B cell (primary cell): ENCODE measurements around the gene TRIM44. TPM values are rescaled to one million over a fixed set of nuclear protein-coding genes. Genes with fewer than 3 reads are reported as not detected.

Experiments used
- ATAC-seq: fragments of 200-7000 bp; cut with Tn5 transposase; one replicate; pipeline ENCODE4 v1.10.0; 2021; ENCODE audit warnings: low read depth, mild to moderate bottlenecking, moderate number of reproducible peaks, moderate library complexity
- CTCF ChIA-PET: fragments of 350-600 bp; sonication (Branson Sonifier 250); formaldehyde crosslinking; loops from one replicate; lab custom pipeline; 2021; ENCODE audit warnings: antibody characterized with exemption, inconsistent platforms; lab: Charles Lee
- POLR2A ChIA-PET: fragments of 350-600 bp; sonication (Branson Sonifier 250); formaldehyde crosslinking; loops from one replicate; lab custom pipeline; 2021; ENCODE audit warnings: antibody characterized with exemption; lab: Charles Lee
- DNase-seq: peaks from one replicate; pipeline ENCODE4 v3.0.0; 2013
- H2AFZ ChIP-seq: 2 replicates; pipeline ENCODE4 v1.6.1; 2012; ENCODE audit warnings: mild to moderate bottlenecking, low read depth, low read length; ENCODE audit not compliant: insufficient read depth, poor library complexity, severe bottlenecking
- H3K27ac ChIP-seq, 2 donors: 1 replicate in 1 of 2; 2 replicates in 1 of 2; pipeline ENCODE4 v1.5.1; 2012 to 2013; ENCODE audit warnings: low read length in 2 of 2, mild to moderate bottlenecking in 2 of 2, moderate library complexity in 1 of 2
- H3K27me3 ChIP-seq, 4 experiments: fragments of 200-600 bp in 1 of 4; sonication (generic) in 1 of 4; replicated peaks in 1 of 4; 1 replicate in 2 of 4; 2 replicates in 2 of 4; pipeline versions ENCODE4 v1.6.1 to v1.7.0; 2013 to 2016; ENCODE audit warnings: low read length in 3 of 4, mild to moderate bottlenecking in 2 of 4, mixed read lengths in 1 of 4, moderate library complexity in 1 of 4; ENCODE audit not compliant: insufficient read depth in 4 of 4, control insufficient read depth in 3 of 4; ENCODE audit errors: control extremely low read depth in 1 of 4
- H3K36me3 ChIP-seq, 2 experiments: replicated peaks in 1 of 2; 1 replicate in 1 of 2; 2 replicates in 1 of 2; pipeline versions ENCODE4 v1.6.1 to v1.7.1; 2013; ENCODE audit warnings: low read length in 1 of 2; ENCODE audit not compliant: insufficient read depth in 2 of 2, control insufficient read depth in 1 of 2; ENCODE audit errors: control extremely low read depth in 1 of 2, extremely low read depth in 1 of 2
- H3K4me1 ChIP-seq, 2 donors: fragments of 200-600 bp in 1 of 2; sonication (generic) in 1 of 2; 1 replicate in 1 of 2; 2 replicates in 1 of 2; pipeline versions ENCODE4 v1.5.1 to v1.6.1; 2013 to 2017; ENCODE audit warnings: low read length in 2 of 2; ENCODE audit not compliant: control insufficient read depth in 2 of 2, insufficient read depth in 2 of 2
- H3K4me2 ChIP-seq: replicated peaks from 2 replicates; pipeline ENCODE3; 2012; ENCODE audit warnings: mild to moderate bottlenecking, low read depth, low read length; ENCODE audit not compliant: poor library complexity, severe bottlenecking
- H3K4me3 ChIP-seq, 5 experiments: fragments of 200-600 bp in 1 of 5; sonication (generic) in 1 of 5; 1 replicate in 3 of 5; 2 replicates in 2 of 5; pipeline versions ENCODE4 v1.5.1 to v1.7.0; 2011 to 2016; ENCODE audit warnings: low read length in 4 of 5, mild to moderate bottlenecking in 4 of 5, low read depth in 2 of 5, control low read depth in 1 of 5, moderate library complexity in 1 of 5; ENCODE audit not compliant: insufficient read depth in 1 of 5; ENCODE audit errors: control extremely low read depth in 1 of 5, extremely low read depth in 1 of 5
- H3K79me2 ChIP-seq: fragments of 200-600 bp; sonication (generic); one replicate; pipeline ENCODE4 v1.6.0; 2016; ENCODE audit warnings: low read length; ENCODE audit not compliant: control insufficient read depth, insufficient read depth
- H3K9ac ChIP-seq: fragments of 200-600 bp; sonication (generic); 2 replicates; pipeline ENCODE4 v1.6.1; 2017; ENCODE audit warnings: mild to moderate bottlenecking, low read length, moderate library complexity
- H3K9me3 ChIP-seq, 3 donors: one replicate each; pipeline versions ENCODE4 v1.6.1 to v1.7.1; 2013; ENCODE audit warnings: low read length in 2 of 3; ENCODE audit not compliant: control insufficient read depth in 2 of 3, insufficient read depth in 1 of 3; ENCODE audit errors: control extremely low read depth in 1 of 3
- H4K20me1 ChIP-seq: 2 replicates; pipeline ENCODE4 v1.6.0; 2012; ENCODE audit warnings: mild to moderate bottlenecking, low read length; ENCODE audit not compliant: insufficient read depth, control insufficient read depth, poor library complexity, severe bottlenecking
- H3K27ac Mint-ChIP-seq: one replicate; pipeline ENCODE4 v1.8.0; 2021; ENCODE audit warnings: mixed read lengths
- H3K27me3 Mint-ChIP-seq: one replicate; pipeline ENCODE4 v1.8.0; 2021; ENCODE audit warnings: mixed read lengths
- H3K4me1 Mint-ChIP-seq: one replicate; pipeline ENCODE4 v1.8.0; 2021; ENCODE audit warnings: mixed read lengths
- H3K4me3 Mint-ChIP-seq: one replicate; pipeline ENCODE4 v1.8.0; 2021; ENCODE audit warnings: mixed read lengths
- H3K9me3 Mint-ChIP-seq: one replicate; pipeline ENCODE4 v1.8.0; 2022; ENCODE audit warnings: mixed read lengths; ENCODE audit not compliant: insufficient read depth
- CTCF ChIP-seq: fragments of 200-600 bp; IDR thresholded peaks from one replicate; pipeline ENCODE4 v1.8.0; 2022; ENCODE audit warnings: antibody characterized with exemption, mild to moderate bottlenecking
- EZH2 ChIP-seq: IDR thresholded peaks from 2 replicates; pipeline ENCODE4 v1.6.1; 2012; ENCODE audit warnings: borderline replicate concordance, low read depth, mild to moderate bottlenecking, moderate library complexity, low read length; ENCODE audit not compliant: insufficient read depth, poor library complexity, severe bottlenecking
- WGBS: methylation state at CpG from one replicate; pipeline ENCODE4 v1.1.5; 2013; ENCODE audit warnings: missing lambda C conversion rate; ENCODE audit not compliant: insufficient coverage; 5-methylcytosine and 5-hydroxymethylcytosine counted together
- intact Hi-C: fragments of 100-400 bp; cut with micrococcal nuclease; formaldehyde crosslinking; loops from one replicate; pipeline ENCODE4 v1.10.0; 2022
- polyA plus RNA-seq: library from polyadenylated mRNA; depleted of rRNA; stranded (reverse); fragments of >200 nt; gene quantifications from 2 replicates; pipeline ENCODE4 v1.2.3, GENCODE V29; 2012
- total RNA-seq, 2 donors: library from RNA; stranded (reverse); fragments of 120-200 nt in 1 of 2; gene quantifications; 1 replicate in 1 of 2; 2 replicates in 1 of 2; pipeline versions ENCODE4 v1.2.3 to v1.2.4, GENCODE V29; 2013 to 2022

The TRIM44 gene
- total and polyA plus RNA-seq, 2 donors (not counting 1 experiment from before 2014, with no cell fraction given): 39.1 to 71.1 TPM

GRCh38 chr11:35750315-35750714 is 87.7 kb downstream of the TRIM44 start:
- Histone ChIP-seq H3K79me2 (peaks cover 25% of the 10 kb centered on the region), H3K9ac (no peak overlapping the region), H3K9me3 (no peaks in the 10 kb centered on the region), H3K36me3 (peaks cover 0 to 6% of the 10 kb centered on the region in 2 experiments), H3K4me2 (no peak overlapping the region), H3K4me1 (no peaks in the 10 kb centered on the region), H3K27me3 (no peaks in the 10 kb centered on the region), H3K4me3 (no peak overlapping the region), H2AFZ (no peak overlapping the region), H4K20me1 (no peaks in the 10 kb centered on the region), H3K27ac (no peak overlapping the region)
- DNase-seq (no peak), ATAC-seq (no peak)
- H3K4me1 Mint-ChIP-seq: peaks cover 6% of the 10 kb centered on the region
- TF ChIP-seq CTCF: no peak
- TF ChIP-seq EZH2: no peak
- no peaks in the 10 kb centered on the region for H3K27me3 Mint-ChIP-seq
- intact Hi-C loops: no loop called here
- no peaks in the 10 kb centered on the region for H3K9me3 Mint-ChIP-seq
- H3K27ac Mint-ChIP-seq: no peak overlapping the region
- POLR2A ChIA-PET: no interaction called here
- WGBS: 100% methylated on average over 1 of the region's 2 CpGs
- CTCF ChIA-PET: interaction anchor here (0.5 kb wide), 1 partner anchor 213 kb away, joined by 3 read pairs; no protein-coding TSS in a partner anchor
- H3K4me3 Mint-ChIP-seq: no peak overlapping the region

GRCh38 chr11:35750981-35751663 is 88.5 kb downstream of the TRIM44 start:
- Histone ChIP-seq H3K4me1 (no peaks in the 10 kb centered on the region), H3K9ac (no peak overlapping the region), H3K79me2 (peaks cover 22% of the 10 kb centered on the region), H3K27me3 (no peaks in the 10 kb centered on the region), H3K36me3 (peaks cover 0 to 6% of the 10 kb centered on the region in 2 experiments), H3K9me3 (no peaks in the 10 kb centered on the region), H4K20me1 (no peaks in the 10 kb centered on the region), H3K4me2 (no peak overlapping the region), H2AFZ (no peak overlapping the region), H3K27ac (no peak overlapping the region), H3K4me3 (no peak overlapping the region)
- H3K4me3 Mint-ChIP-seq: no peak overlapping the region
- intact Hi-C loops: no loop called here
- TF ChIP-seq EZH2: no peak
- TF ChIP-seq CTCF: no peak
- POLR2A ChIA-PET: no interaction called here
- ATAC-seq (no peak), DNase-seq (no peak)
- H3K27ac Mint-ChIP-seq: no peak overlapping the region
- H3K9me3 Mint-ChIP-seq: no peaks in the 10 kb centered on the region
- CTCF ChIA-PET: no interaction called here
- H3K27me3 Mint-ChIP-seq: no peaks in the 10 kb centered on the region
- peaks cover 5% of the 10 kb centered on the region for H3K4me1 Mint-ChIP-seq
- no CpG with 5 or more reads among the region's 4 CpGs for WGBS
